Measurements from ENCODE around the gene PEG3. TPM values are rescaled to one million over a fixed set of nuclear protein-coding genes. Genes with fewer than 3 reads are reported as not detected.
"Not testable (repeated sequence)": the region's sequence is repeated elsewhere in the genome, so short reads cannot be mapped to it uniquely, and the experiment has no call there.

Gene PEG3
- total and polyA plus RNA-seq, 2 of the 8 experiments (the other 6 are each of a cell fraction or from before 2014, with no cell fraction given), result not detected

DNA sequence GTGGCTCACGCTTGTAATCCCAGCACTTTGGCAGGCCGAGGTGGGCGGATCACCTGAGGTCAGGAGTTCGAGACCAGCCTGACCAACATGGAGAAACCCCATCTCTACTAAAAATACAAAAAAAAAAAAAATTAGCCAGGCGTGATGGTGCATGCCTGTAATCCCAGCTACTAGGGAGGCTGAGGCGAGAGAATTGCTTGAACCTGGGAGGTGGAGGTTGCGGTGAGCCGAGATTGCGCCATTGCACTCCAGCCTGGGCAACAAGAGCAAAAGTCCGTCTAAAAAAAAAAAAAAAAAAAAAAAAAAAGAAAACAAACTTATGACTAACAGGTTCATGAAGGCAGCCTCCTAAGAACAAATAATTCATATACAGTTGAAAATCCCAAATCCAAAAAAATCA, 19.9 kb upstream of the PEG3 start:
- H3K4me2 ChIP-seq (ENCODE audit: insufficient read depth in 1 of 2, low read depth in 2 of 2, low read length in 2 of 2); DNase-seq (ENCODE audit: low read depth in 1 of 2, low spot score in 2 of 2); H2BK5ac ChIP-seq (ENCODE audit: low read depth, low read length); H3K79me2 ChIP-seq (ENCODE audit: control insufficient read depth in 1 of 2, insufficient read depth in 2 of 2, low read length in 2 of 2); H3K4me3 ChIP-seq (ENCODE audit: extremely low read depth in 1 of 4, insufficient read depth in 2 of 4, low read depth in 3 of 4, low read length in 4 of 4); H2AK5ac ChIP-seq (ENCODE audit: low read depth, low read length); H3K79me1 ChIP-seq (ENCODE audit: low read depth, low read length); H2BK20ac ChIP-seq (ENCODE audit: low read length); H3K9ac ChIP-seq (replicated peaks in 1 of 4; ENCODE audit: extremely low read depth in 1 of 4, low read depth in 3 of 4, low read length in 3 of 4); H2BK120ac ChIP-seq (replicated peaks; ENCODE audit: low read depth, low read length); FAIRE-seq; H3K18ac ChIP-seq (ENCODE audit: extremely low read depth, low read length); H2BK12ac ChIP-seq (ENCODE audit: low read depth, low read length); H3K4ac ChIP-seq (replicated peaks; ENCODE audit: insufficient read length, low read depth, low read length); H2AFZ ChIP-seq (ENCODE audit: low read length); H4K8ac ChIP-seq (ENCODE audit: extremely low read depth, insufficient read depth, low read length); H4K91ac ChIP-seq (replicated peaks; ENCODE audit: insufficient read length, low read length); H4K20me1 ChIP-seq (replicated peaks in 1 of 2; ENCODE audit: control insufficient read depth in 1 of 2, insufficient read depth in 2 of 2, low read length in 2 of 2); CTCF ChIA-PET (ENCODE audit: partially characterized antibody); H3K4me1 ChIP-seq (replicated peaks in 1 of 4; ENCODE audit: control insufficient read depth in 3 of 4, insufficient read depth in 4 of 4, low read length in 3 of 4); H3K56ac ChIP-seq (replicated peaks; ENCODE audit: insufficient read length, low read depth, low read length); H3K36me3 ChIP-seq (ENCODE audit: control insufficient read depth in 2 of 4, insufficient read depth in 4 of 4, low read length in 3 of 4); POLR2A ChIA-PET (ENCODE audit: partially characterized antibody); H3K23me2 ChIP-seq (ENCODE audit: low read depth, low read length); H4K5ac ChIP-seq (ENCODE audit: insufficient read length, low read depth, low read length); H3K14ac ChIP-seq (ENCODE audit: insufficient read length); H3K27me3 ChIP-seq (replicated peaks in 1 of 4; ENCODE audit: control insufficient read depth in 3 of 4, extremely low read depth in 1 of 4, insufficient read depth in 3 of 4, low read length in 3 of 4); H2BK15ac ChIP-seq (ENCODE audit: low read length); H3K23ac ChIP-seq (ENCODE audit: insufficient read length); H3K27ac ChIP-seq (ENCODE audit: low read depth, low read length): not testable (repeated sequence)
- peaks cover 67 to 83% of the 10 kb centered on the region in 2 experiments for H3K9me3 ChIP-seq (ENCODE audit: insufficient read depth in 2 of 2, low read depth in 1 of 2, low read length in 1 of 2)
- WGBS, 2 experiments (ENCODE audit: extremely low coverage in 1 of 2, insufficient coverage in 1 of 2, insufficient read length in 1 of 2, insufficient replicate concordance in 2 of 2, low coverage in 1 of 2, low lambda C conversion rate in 2 of 2, missing lambda C conversion rate in 1 of 2), result 90% methylated on average over 2 of the region's 10 CpGs; no CpG with 5 or more reads in 1 of the 2 experiments
